K562 (cell line): Measurements from ENCODE around the gene RNASE2. TPM values are rescaled to one million over a fixed set of nuclear protein-coding genes. Genes with fewer than 3 reads are reported as not detected.
"Not testable (repeated sequence)": the region's sequence is repeated elsewhere in the genome, so short reads cannot be mapped to it uniquely, and the experiment has no call there.

Source experiments
- ATAC-seq: fragments of 200-7000 bp; cut with Tn5 transposase; 3 replicates; pipeline ENCODE4 v1.9.1; 2020; ENCODE audit warnings: moderate library complexity
- BruUV-seq: library from RNA; stranded (reverse); fragments of 400-500 nt; replicated peaks from 2 replicates; lab custom pipeline; 2021; lab: Mats Ljungman, UMichigan
- CTCF ChIA-PET: fragments of 300-600 bp; formaldehyde crosslinking; extraction: SDS; loops from one replicate; lab custom pipeline; 2021; ENCODE audit warnings: low intra/inter-chr PET ratio; lab: Yijun Ruan, JAX
- POLR2A ChIA-PET: fragments of 300-600, 350-650 bp; sonication (Branson Sonifier 250); formaldehyde crosslinking; extraction: SDS; loops from one replicate; lab custom pipeline; 2021; ENCODE audit warnings: antibody characterized with exemption, inconsistent platforms; lab: Yijun Ruan, JAX
- DNase-seq, 4 experiments: peaks; one replicate each; pipeline versions ENCODE4 v3.0.0 to v3.0.0-alpha.2; 2011 to 2018; ENCODE audit warnings: low spot score in 3 of 4, mixed read lengths in 3 of 4; ENCODE audit errors: extremely low read depth in 1 of 4
- FAIRE-seq: peaks from 2 replicates; lab custom pipeline; 2011; peaks lifted over from hg19 to GRCh38; lab: Jason Lieb, UNC
- H2AFZ ChIP-seq: 2 replicates; pipeline ENCODE4 v1.6.0; 2011; ENCODE audit warnings: low read depth, low read length, control low read depth, inconsistent platforms
- H3K27ac ChIP-seq: fragments of 200-600 bp; 3 replicates; pipeline ENCODE4 v1.8.0; 2011; ENCODE audit warnings: low read depth, mild to moderate bottlenecking, control low read depth, inconsistent platforms, low read length, moderate library complexity, mixed read lengths; ENCODE audit errors: extremely low read depth
- H3K27me3 ChIP-seq, 2 experiments: fragments of 300-600 bp in 1 of 2; 2 replicates in 1 of 2; 3 replicates in 1 of 2; pipeline versions ENCODE4 v1.6.0 to v1.8.0; 2011; ENCODE audit warnings: inconsistent platforms in 2 of 2, low read length in 2 of 2, mild to moderate bottlenecking in 1 of 2, mixed read lengths in 1 of 2, moderate library complexity in 1 of 2; ENCODE audit not compliant: control insufficient read depth in 2 of 2, insufficient read depth in 2 of 2
- H3K36me3 ChIP-seq: fragments of 300-600 bp; 3 replicates; pipeline ENCODE4 v1.8.0; 2011; ENCODE audit warnings: mild to moderate bottlenecking, low read length, inconsistent platforms; ENCODE audit not compliant: control insufficient read depth, insufficient read depth
- H3K4me1 ChIP-seq, 2 experiments: fragments of 200-600 bp in 1 of 2; replicated peaks in 1 of 2; 2 replicates in 1 of 2; 3 replicates in 1 of 2; pipeline versions ENCODE4 v1.5.1 to v1.8.0; 2011; ENCODE audit warnings: inconsistent platforms in 2 of 2, low read length in 2 of 2, mild to moderate bottlenecking in 1 of 2, mixed read lengths in 1 of 2, moderate library complexity in 1 of 2; ENCODE audit not compliant: control insufficient read depth in 2 of 2, insufficient read depth in 2 of 2
- H3K4me2 ChIP-seq: 2 replicates; pipeline ENCODE4 v1.6.1; 2011; ENCODE audit warnings: low read length, control low read depth, inconsistent platforms, mixed read lengths; ENCODE audit not compliant: insufficient read depth
- H3K4me3 ChIP-seq: fragments of 200-600 bp; sonication (generic), shearing (Covaris generic); 2 replicates; pipeline ENCODE4 v1.5.1; 2016; ENCODE audit warnings: control low read depth, inconsistent platforms
- H3K79me2 ChIP-seq: fragments of 200-600 bp; 3 replicates; pipeline ENCODE4 v1.8.0; 2011; ENCODE audit warnings: low read length, inconsistent platforms; ENCODE audit not compliant: control insufficient read depth, insufficient read depth
- H3K9ac ChIP-seq, 2 experiments: 2 replicates each; pipeline versions ENCODE4 v1.6.0 to v1.6.1; 2011; ENCODE audit warnings: low read depth in 2 of 2, low read length in 2 of 2, control low read depth in 1 of 2, inconsistent platforms in 1 of 2, mild to moderate bottlenecking in 1 of 2, mixed read lengths in 1 of 2; ENCODE audit not compliant: insufficient read depth in 1 of 2
- H3K9me1 ChIP-seq: one replicate; pipeline ENCODE4 v1.6.0; 2011; ENCODE audit warnings: inconsistent platforms, mild to moderate bottlenecking, low read length, moderate library complexity; ENCODE audit not compliant: control insufficient read depth, insufficient read depth
- H3K9me3 ChIP-seq: replicated peaks from 2 replicates; pipeline ENCODE4 v1.5.1; 2011; ENCODE audit warnings: low read depth, low read length, inconsistent platforms; ENCODE audit not compliant: control insufficient read depth, insufficient read depth
- H4K20me1 ChIP-seq: replicated peaks from 2 replicates; pipeline ENCODE4 v1.6.1; 2011; ENCODE audit warnings: low read length, inconsistent platforms, mixed read lengths; ENCODE audit not compliant: control insufficient read depth, insufficient read depth
- CBFB ChIP-seq: sonication (generic); formaldehyde crosslinking; IDR thresholded peaks from 2 replicates; pipeline ENCODE4 v1.4.0; 2020; ENCODE audit warnings: mild to moderate bottlenecking, missing genetic modification reagents
- CBX2 ChIP-seq: fragments of 200-600 bp; sonication (generic); IDR thresholded peaks from one replicate; pipeline ENCODE4 v1.6.1; 2012; ENCODE audit warnings: mild to moderate bottlenecking, low read length, inconsistent platforms; ENCODE audit not compliant: insufficient read depth, poor library complexity, severe bottlenecking
- ELF1 ChIP-seq: fragments of 200-800 bp; sonication (Bioruptor generic); IDR thresholded peaks from 2 replicates; pipeline ENCODE4 v1.6.1; 2016; ENCODE audit warnings: missing genetic modification characterization, missing compliant biosample characterization
- ETV1 ChIP-seq: fragments of 450-650 bp; conservative IDR thresholded peaks from 2 replicates; pipeline ENCODE4 v1.6.1; 2016; ENCODE audit warnings: missing genetic modification characterization, control low read depth, low read depth, missing compliant biosample characterization
- ETV6 ChIP-seq, 3 experiments: fragments of 150-350 bp in 1 of 3; sonication (generic) in 1 of 3; formaldehyde crosslinking in 1 of 3; IDR thresholded peaks; 2 replicates each; pipeline versions ENCODE4 v1.6.1 to v1.8.0; 2014 to 2022; ENCODE audit warnings: borderline replicate concordance in 2 of 3, low read depth in 2 of 3, antibody characterized with exemption in 1 of 3, low read length in 1 of 3, mild to moderate bottlenecking in 1 of 3, missing genetic modification reagents in 1 of 3
- GABPA ChIP-seq: fragments of 200-800 bp; sonication (Bioruptor generic); conservative IDR thresholded peaks from 2 replicates; pipeline ENCODE4 v1.6.1; 2016; ENCODE audit warnings: low read depth, missing genetic modification characterization, missing compliant biosample characterization
- LARP7 ChIP-seq: fragments of 450-650 bp; IDR thresholded peaks from 2 replicates; pipeline ENCODE4 v1.6.1; 2016
- RUNX1 ChIP-seq: sonication (generic); IDR thresholded peaks from 2 replicates; pipeline ENCODE4 v1.6.1; 2016; ENCODE audit warnings: antibody characterized with exemption, low read depth
- U2AF1 ChIP-seq: fragments of 200-400 bp; formaldehyde crosslinking; optimal IDR thresholded peaks from 2 replicates; pipeline ENCODE3; 2017; ENCODE audit warnings: mild to moderate bottlenecking, low read depth, low read length, moderate library complexity
- WGBS: fragments of 100-300 bp; shearing (Covaris generic); methylation state at CpG from one replicate; pipeline ENCODE4 v1.1.6; 2016; ENCODE audit warnings: low coverage, mixed read lengths; ENCODE audit not compliant: insufficient coverage; ENCODE audit errors: missing lambda C conversion rate; 5-methylcytosine and 5-hydroxymethylcytosine counted together
- in situ Hi-C: fragments of 300-500 bp; cut with MboI; formaldehyde crosslinking; loops from 4 replicates; pipeline ENCODE4 v1.15.0; 2018; ENCODE audit warnings: inconsistent platforms, mixed read lengths
- intact Hi-C: fragments of 100-400 bp; cut with micrococcal nuclease; formaldehyde crosslinking; loops from 2 replicates; pipeline ENCODE4 v1.14.2; 2022
- polyA plus RNA-seq, 8 experiments: library from polyadenylated mRNA; depleted of rRNA in 4 of 8; stranded (reverse) in 5 of 8; unstranded in 3 of 8; fragments of >200 nt; fragmentation: Nextera tagmentation in 2 of 8; fragmentation: Illumina TruSeq in 1 of 8; extraction: Ambion mirVana in 2 of 8; extraction: Trizol in 1 of 8; gene quantifications; 2 replicates each; pipeline versions ENCODE4 v1.2.1 to v1.2.3, GENCODE V29; 2011 to 2014; ENCODE audit warnings: inconsistent platforms in 1 of 8, missing spikeins in 1 of 8
- total RNA-seq, 7 experiments: library from RNA; depleted of rRNA in 6 of 7; stranded (reverse); fragments of >200 nt in 6 of 7; fragmentation: Illumina TruSeq in 2 of 7; extraction: Trizol in 2 of 7; gene quantifications; 2 replicates each; pipeline versions ENCODE4 v1.2.1 to v1.2.3, GENCODE V29; 2011 to 2021; ENCODE audit warnings: low replicate concordance in 1 of 7
- TF ChIP-seq, protein P1 (sequence below): sonication (generic); formaldehyde crosslinking; IDR thresholded peaks from 2 replicates; pipeline ENCODE4 v1.8.1; 2023; ENCODE audit warnings: mild to moderate bottlenecking, missing genetic modification reagents
- TF ChIP-seq, protein P2 (sequence below): sonication (generic); IDR thresholded peaks from 2 replicates; pipeline ENCODE4 v1.6.1; 2016

Gene RNASE2
- total and polyA plus RNA-seq, 9 of the 15 experiments (the other 6 are each of a cell fraction or from before 2014, with no cell fraction given): not detected

DNA sequence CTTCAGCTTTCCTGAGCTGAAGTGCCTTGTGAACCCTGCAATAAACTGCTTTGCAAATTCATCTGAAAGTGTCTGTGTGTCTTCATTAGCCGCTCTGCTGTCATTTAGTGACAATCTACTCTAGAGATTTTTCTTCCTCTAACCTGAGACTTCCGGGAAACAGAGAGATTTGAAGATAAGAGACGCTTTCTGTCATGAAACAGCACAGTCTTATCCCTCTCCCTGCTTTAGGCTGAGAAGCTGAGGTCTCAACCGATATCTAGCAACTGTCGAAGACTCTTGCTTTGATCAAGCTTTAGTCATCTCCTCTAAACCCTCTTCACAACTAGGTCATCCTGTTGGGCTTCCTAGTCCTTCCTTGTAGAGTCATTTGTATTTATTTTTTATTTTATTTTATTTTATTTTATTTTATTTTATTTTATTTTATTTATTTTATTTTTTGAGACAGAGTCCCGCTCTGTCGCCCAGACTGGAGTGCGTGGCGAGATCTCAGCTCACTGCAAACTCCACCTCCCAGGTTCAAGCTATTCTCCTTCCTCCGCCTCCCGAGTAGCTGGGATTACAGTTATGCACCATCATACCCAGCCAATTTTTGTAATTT, 1.2 kb downstream of the RNASE2 start:
- WGBS: 22% methylated on average over 11 of the region's 11 CpGs
- Histone ChIP-seq H3K9me1 (no peaks in the 10 kb centered on the region), H3K27ac (no peak overlapping the region), H2AFZ (no peak overlapping the region), H4K20me1 (no peaks in the 10 kb centered on the region), H3K9ac (no peak overlapping the region), H3K27me3 (no peaks in the 10 kb centered on the region; a peak in 3 of 5 replicates), H3K9me3 (no peaks in the 10 kb centered on the region), H3K4me1 (no peaks in the 10 kb centered on the region), H3K4me2 (no peak overlapping the region), H3K4me3 (no peak overlapping the region), H3K79me2 (no peaks in the 10 kb centered on the region), H3K36me3 (no peaks in the 10 kb centered on the region)
- CTCF ChIA-PET: no interaction called here
- no peak for DNase-seq
- FAIRE-seq: no peak
- ATAC-seq: no peak; the same call in 2 of the 3 replicates
- intact Hi-C loops: no loop called here
- BruUV-seq: no TSS peak
- TF ChIP-seq CBFB (CRISPR knock-in tag) (no peak), GABPA (tag) (0 out of 2 replicates have a peak, but pooled peaks have one; percentile 27), ELF1 (tag) (peak; percentile 41; the same call in 1 of the 2 replicates), ETV6 (IDR thresholded peaks at IDR 0.05; ENCODE audit: borderline replicate concordance in 1 of 2, low read depth in 2 of 2, low read length in 1 of 2) (peak; percentile 72 to 78; a peak in 2 of 4 replicates), ETV6 (CRISPR knock-in tag; IDR thresholded peaks at IDR 0.05; ENCODE audit: borderline replicate concordance) (no peak), ETV1 (peak; percentile 50; the same call in 1 of the 2 replicates), LARP7 (no peak), U2AF1 (no peak), CBX2 (no peak), RUNX1 (no peak)
- TF ChIP-seq, protein P1, sequence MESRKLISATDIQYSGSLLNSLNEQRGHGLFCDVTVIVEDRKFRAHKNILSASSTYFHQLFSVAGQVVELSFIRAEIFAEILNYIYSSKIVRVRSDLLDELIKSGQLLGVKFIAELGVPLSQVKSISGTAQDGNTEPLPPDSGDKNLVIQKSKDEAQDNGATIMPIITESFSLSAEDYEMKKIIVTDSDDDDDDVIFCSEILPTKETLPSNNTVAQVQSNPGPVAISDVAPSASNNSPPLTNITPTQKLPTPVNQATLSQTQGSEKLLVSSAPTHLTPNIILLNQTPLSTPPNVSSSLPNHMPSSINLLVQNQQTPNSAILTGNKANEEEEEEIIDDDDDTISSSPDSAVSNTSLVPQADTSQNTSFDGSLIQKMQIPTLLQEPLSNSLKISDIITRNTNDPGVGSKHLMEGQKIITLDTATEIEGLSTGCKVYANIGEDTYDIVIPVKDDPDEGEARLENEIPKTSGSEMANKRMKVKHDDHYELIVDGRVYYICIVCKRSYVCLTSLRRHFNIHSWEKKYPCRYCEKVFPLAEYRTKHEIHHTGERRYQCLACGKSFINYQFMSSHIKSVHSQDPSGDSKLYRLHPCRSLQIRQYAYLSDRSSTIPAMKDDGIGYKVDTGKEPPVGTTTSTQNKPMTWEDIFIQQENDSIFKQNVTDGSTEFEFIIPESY (CRISPR knock-in tag): no peak
- TF ChIP-seq, protein P2, sequence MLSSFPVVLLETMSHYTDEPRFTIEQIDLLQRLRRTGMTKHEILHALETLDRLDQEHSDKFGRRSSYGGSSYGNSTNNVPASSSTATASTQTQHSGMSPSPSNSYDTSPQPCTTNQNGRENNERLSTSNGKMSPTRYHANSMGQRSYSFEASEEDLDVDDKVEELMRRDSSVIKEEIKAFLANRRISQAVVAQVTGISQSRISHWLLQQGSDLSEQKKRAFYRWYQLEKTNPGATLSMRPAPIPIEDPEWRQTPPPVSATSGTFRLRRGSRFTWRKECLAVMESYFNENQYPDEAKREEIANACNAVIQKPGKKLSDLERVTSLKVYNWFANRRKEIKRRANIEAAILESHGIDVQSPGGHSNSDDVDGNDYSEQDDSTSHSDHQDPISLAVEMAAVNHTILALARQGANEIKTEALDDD: 0 out of 2 replicates have a peak, but pooled peaks have one; percentile 19
- POLR2A ChIA-PET: no interaction called here
- in situ Hi-C loops: loop anchor here (5.0 to 25.0 kb wide), 2 partner anchors 84 to 244 kb away; no protein-coding TSS in a partner anchor

DNA sequence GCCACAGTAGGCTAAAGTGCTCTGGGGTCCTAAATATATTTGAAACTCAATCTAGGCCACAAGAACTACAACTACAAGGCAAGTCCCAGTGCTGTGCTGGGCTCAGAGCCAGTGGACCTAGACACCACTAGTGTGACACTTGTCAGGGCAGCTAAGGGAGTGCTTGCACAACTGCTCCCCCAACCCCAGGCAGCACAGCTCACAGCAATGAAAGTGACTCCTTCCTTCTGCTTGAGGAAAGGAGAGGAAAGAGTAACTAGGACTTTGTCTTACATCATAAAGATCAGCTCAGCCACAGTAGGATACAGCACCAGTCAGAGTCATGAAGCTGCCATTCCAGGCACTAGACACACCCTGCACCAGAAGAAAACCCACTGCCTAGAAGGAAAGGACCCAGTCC, 3.7 kb downstream of the RNASE2 start:
- H3K36me3 ChIP-seq, H2AFZ ChIP-seq, H3K27ac ChIP-seq, H3K4me1 ChIP-seq, H3K27me3 ChIP-seq, H3K4me3 ChIP-seq, POLR2A ChIA-PET, BruUV-seq, CTCF ChIA-PET, FAIRE-seq, DNase-seq, H3K9me1 ChIP-seq, H3K9me3 ChIP-seq, H3K79me2 ChIP-seq, H3K4me2 ChIP-seq, H3K9ac ChIP-seq, intact Hi-C loops, H4K20me1 ChIP-seq: not testable (repeated sequence)
- peak; percentile 40 for ATAC-seq
- in situ Hi-C loops: loop anchor here (5.0 to 25.0 kb wide), 2 partner anchors 87 to 247 kb away; no protein-coding TSS in a partner anchor
